ENCODE measurements around the gene NHLRC1.

DNA sequence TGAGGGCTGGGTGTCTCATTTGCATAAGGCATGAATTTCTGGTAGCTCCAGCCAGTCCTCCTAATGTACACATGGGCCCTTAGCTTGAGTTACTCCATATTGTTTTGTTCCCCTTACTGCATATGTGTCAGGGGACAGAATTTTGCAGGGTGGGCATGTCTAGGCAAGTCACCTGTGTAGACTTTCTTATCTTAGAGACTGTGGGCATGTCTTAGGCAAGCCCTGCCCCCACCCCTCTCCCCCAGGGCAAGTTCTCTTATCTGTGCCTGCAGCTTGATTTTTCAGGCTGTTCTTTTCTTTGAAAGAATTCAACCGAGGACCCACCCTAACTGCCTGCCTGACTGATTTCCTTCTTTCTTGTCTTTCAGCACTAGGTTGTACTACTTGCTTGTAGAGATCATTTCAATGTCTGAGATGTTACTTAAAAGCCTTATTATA lies 32.1 kb downstream of the NHLRC1 start:
- no peak for TF ChIP-seq POLR2A (IDR thresholded peaks at IDR 0.05)
- TF ChIP-seq, protein P1, sequence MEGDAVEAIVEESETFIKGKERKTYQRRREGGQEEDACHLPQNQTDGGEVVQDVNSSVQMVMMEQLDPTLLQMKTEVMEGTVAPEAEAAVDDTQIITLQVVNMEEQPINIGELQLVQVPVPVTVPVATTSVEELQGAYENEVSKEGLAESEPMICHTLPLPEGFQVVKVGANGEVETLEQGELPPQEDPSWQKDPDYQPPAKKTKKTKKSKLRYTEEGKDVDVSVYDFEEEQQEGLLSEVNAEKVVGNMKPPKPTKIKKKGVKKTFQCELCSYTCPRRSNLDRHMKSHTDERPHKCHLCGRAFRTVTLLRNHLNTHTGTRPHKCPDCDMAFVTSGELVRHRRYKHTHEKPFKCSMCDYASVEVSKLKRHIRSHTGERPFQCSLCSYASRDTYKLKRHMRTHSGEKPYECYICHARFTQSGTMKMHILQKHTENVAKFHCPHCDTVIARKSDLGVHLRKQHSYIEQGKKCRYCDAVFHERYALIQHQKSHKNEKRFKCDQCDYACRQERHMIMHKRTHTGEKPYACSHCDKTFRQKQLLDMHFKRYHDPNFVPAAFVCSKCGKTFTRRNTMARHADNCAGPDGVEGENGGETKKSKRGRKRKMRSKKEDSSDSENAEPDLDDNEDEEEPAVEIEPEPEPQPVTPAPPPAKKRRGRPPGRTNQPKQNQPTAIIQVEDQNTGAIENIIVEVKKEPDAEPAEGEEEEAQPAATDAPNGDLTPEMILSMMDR (IDR thresholded peaks at IDR 0.05): no peak
